CD4-positive, alpha-beta T cell (primary cell): Measurements from ENCODE around the gene HELZ. TPM values are rescaled to one million over a fixed set of nuclear protein-coding genes. Genes with fewer than 3 reads are reported as not detected.
A peak's percentile ranks its signal among the peaks of the same experiment; 100 is the strongest.

Experiments used
- ATAC-seq: fragments of 200-7000 bp; cut with Tn5 transposase; one replicate; pipeline ENCODE4 v1.10.0; 2022; ENCODE audit warnings: mild to moderate bottlenecking; ENCODE audit not compliant: poor library complexity
- CTCF ChIA-PET: fragments of 350-600 bp; sonication (Branson Sonifier 250); formaldehyde crosslinking; loops from one replicate; lab custom pipeline; 2021; ENCODE audit warnings: antibody characterized with exemption, inconsistent platforms; lab: Charles Lee
- POLR2A ChIA-PET: fragments of 350-600 bp; sonication (Branson Sonifier 250); formaldehyde crosslinking; loops from one replicate; lab custom pipeline; 2021; ENCODE audit warnings: antibody characterized with exemption, inconsistent platforms; lab: Charles Lee
- DNase-seq, 14 experiments: peaks; one replicate each; pipeline ENCODE4 v3.0.0-alpha.2; 2013 to 2020; ENCODE audit warnings: mixed read lengths in 2 of 14
- H3K27ac ChIP-seq, 2 donors: one replicate each; pipeline versions ENCODE4 v1.5.1 to v1.7.0; 2013; ENCODE audit warnings: low read length in 2 of 2, low read depth in 1 of 2, mild to moderate bottlenecking in 1 of 2
- H3K27me3 ChIP-seq, 2 experiments: 1 replicate in 1 of 2; 2 replicates in 1 of 2; pipeline versions ENCODE4 v1.6.1 to v1.7.0; 2013; ENCODE audit warnings: low read length in 2 of 2, control low read depth in 1 of 2, mild to moderate bottlenecking in 1 of 2, moderate library complexity in 1 of 2; ENCODE audit not compliant: insufficient read depth in 2 of 2, control insufficient read depth in 1 of 2
- H3K36me3 ChIP-seq: one replicate; pipeline ENCODE4 v1.6.1; 2013; ENCODE audit warnings: low read length, control low read depth; ENCODE audit not compliant: insufficient read depth
- H3K4me1 ChIP-seq: one replicate; pipeline ENCODE4 v1.6.1; 2013; ENCODE audit warnings: low read length, control low read depth; ENCODE audit not compliant: insufficient read depth
- H3K4me3 ChIP-seq: one replicate; pipeline ENCODE4 v1.5.1; 2013; ENCODE audit warnings: mild to moderate bottlenecking, low read length, moderate library complexity
- H3K9me3 ChIP-seq, 2 experiments: 1 replicate in 1 of 2; 2 replicates in 1 of 2; pipeline versions ENCODE4 v1.6.1 to v1.7.0; 2013; ENCODE audit warnings: low read length in 2 of 2, mild to moderate bottlenecking in 2 of 2, control low read depth in 1 of 2, moderate library complexity in 1 of 2; ENCODE audit not compliant: control insufficient read depth in 1 of 2, insufficient read depth in 1 of 2
- H3K27ac Mint-ChIP-seq: one replicate; pipeline ENCODE4 v1.8.0; 2020; ENCODE audit warnings: mixed read lengths
- H3K27me3 Mint-ChIP-seq: one replicate; pipeline ENCODE4 v1.8.0; 2021; ENCODE audit warnings: mixed read lengths
- H3K36me3 Mint-ChIP-seq: one replicate; pipeline ENCODE4 v1.8.0; 2021; ENCODE audit warnings: low read depth, mixed read lengths
- H3K4me1 Mint-ChIP-seq: one replicate; pipeline ENCODE4 v1.8.0; 2021; ENCODE audit warnings: low read depth, mixed read lengths
- H3K4me3 Mint-ChIP-seq: one replicate; pipeline ENCODE4 v1.8.0; 2020; ENCODE audit warnings: mild to moderate bottlenecking, mixed read lengths
- H3K9me3 Mint-ChIP-seq: one replicate; pipeline ENCODE4 v1.8.0; 2020; ENCODE audit warnings: mixed read lengths
- CTCF ChIP-seq: fragments of 200-600 bp; IDR thresholded peaks from one replicate; pipeline ENCODE4 v1.8.0; 2022; ENCODE audit warnings: antibody characterized with exemption, mild to moderate bottlenecking
- intact Hi-C, 2 experiments: fragments of 100-400 bp; cut with DNase I in 1 of 2; cut with micrococcal nuclease in 1 of 2; formaldehyde crosslinking; loops; one replicate each; pipeline versions ENCODE4 v1.15.1 to v1.9.0; 2023 to 2025; cut with DNase I, micrococcal nuclease
- total RNA-seq, 174 experiments: library from RNA in 2 of 174; stranded (reverse) in 2 of 174; gene quantifications; one replicate each; pipeline ENCODE4 v1.2.3 and lab custom pipeline; 2021 to 2026

HELZ gene
- total RNA-seq, 2 experiments from 2014 or later = 94.8 to 107 TPM

GRCh38 chr17:67260170-67260987 is 15.4 kb upstream of the HELZ start:
- ATAC-seq (no peak), DNase-seq (peak in 2 of 14 experiments; percentile 17 to 18)
- H3K27ac ChIP-seq = peak overlapping the region in 1 of 2 donors; percentile 28
- no peaks in the 10 kb centered on the region for H3K9me3 Mint-ChIP-seq
- H3K36me3 ChIP-seq = no peaks in the 10 kb centered on the region
- no peak overlapping the region for H3K4me3 ChIP-seq
- H3K27me3 Mint-ChIP-seq = no peaks in the 10 kb centered on the region
- H3K27me3 ChIP-seq = no peaks in the 10 kb centered on the region
- H3K36me3 Mint-ChIP-seq = no peaks in the 10 kb centered on the region
- H3K4me1 ChIP-seq = peaks cover 27% of the 10 kb centered on the region
- peaks cover 18% of the 10 kb centered on the region for H3K4me1 Mint-ChIP-seq
- intact Hi-C loops = no loop called here
- TF ChIP-seq CTCF = no peak
- CTCF ChIA-PET = no interaction called here
- no peak overlapping the region for H3K4me3 Mint-ChIP-seq
- no peaks in the 10 kb centered on the region for H3K9me3 ChIP-seq
- no peak overlapping the region for H3K27ac Mint-ChIP-seq
- POLR2A ChIA-PET = no interaction called here

GRCh38 chr17:67258821-67259468 is 13.9 kb upstream of the HELZ start:
- no peaks in the 10 kb centered on the region for H3K9me3 Mint-ChIP-seq
- H3K27ac Mint-ChIP-seq = peak overlapping the region; percentile 64
- ATAC-seq = no peak
- DNase-seq = peak in 5 of 14 experiments; percentile 12 to 74 (median 59)
- peak overlapping the region; percentile 37 for H3K4me3 Mint-ChIP-seq
- H3K9me3 ChIP-seq = no peaks in the 10 kb centered on the region
- no peaks in the 10 kb centered on the region for H3K27me3 Mint-ChIP-seq
- CTCF ChIA-PET = interaction anchor here (0.7 kb wide), 2 partner anchors 14 to 1708 kb away, joined by 3 to 4 read pairs; no protein-coding TSS in a partner anchor
- peaks cover 27% of the 10 kb centered on the region for H3K4me1 ChIP-seq
- POLR2A ChIA-PET = interaction anchor here (1.1 kb wide), 1 partner anchor 13 kb away, joined by 6 read pairs; the partner anchor contains the start of gene HELZ
- H3K36me3 Mint-ChIP-seq = no peaks in the 10 kb centered on the region
- intact Hi-C loops = no loop called here
- H3K4me3 ChIP-seq = no peak overlapping the region
- no peak for TF ChIP-seq CTCF
- no peak overlapping the region for H3K27ac ChIP-seq
- no peaks in the 10 kb centered on the region for H3K27me3 ChIP-seq
- H3K36me3 ChIP-seq = no peaks in the 10 kb centered on the region
- peaks cover 18% of the 10 kb centered on the region for H3K4me1 Mint-ChIP-seq

GRCh38 chr17:67256075-67256732 is 11.2 kb upstream of the HELZ start:
- H3K27ac Mint-ChIP-seq = no peak overlapping the region
- POLR2A ChIA-PET = no interaction called here
- ATAC-seq = no peak

More at GRCh38 chr17:67256075-67256732, 11.2 kb upstream of the HELZ start:
- no peak for TF ChIP-seq CTCF
- no peaks in the 10 kb centered on the region for H3K9me3 ChIP-seq
- H3K4me3 ChIP-seq = no peak overlapping the region
- Mint-ChIP-seq H3K4me1 (peaks cover 18% of the 10 kb centered on the region), H3K4me3 (no peak overlapping the region), H3K36me3 (no peaks in the 10 kb centered on the region), H3K9me3 (no peaks in the 10 kb centered on the region), H3K27me3 (no peaks in the 10 kb centered on the region)
- H3K4me1 ChIP-seq = peaks cover 25% of the 10 kb centered on the region
- intact Hi-C loops = no loop called here
- H3K36me3 ChIP-seq = no peaks in the 10 kb centered on the region
- H3K27me3 ChIP-seq = no peaks in the 10 kb centered on the region
- no peak for DNase-seq
- CTCF ChIA-PET = no interaction called here
- no peak overlapping the region for H3K27ac ChIP-seq
